H1 (cell line): ENCODE data around the gene TBC1D19. TPM values are rescaled to one million over a fixed set of nuclear protein-coding genes. Genes with fewer than 3 reads are reported as not detected.

Source experiments
- CTCF ChIA-PET: fragments of 300-600 bp; sonication (Branson Sonifier 250); formaldehyde crosslinking; loops from one replicate; lab custom pipeline; 2021; ENCODE audit not compliant: partially characterized antibody; lab: Charles Lee
- POLR2A ChIA-PET: fragments of 300-600 bp; sonication (Branson Sonifier 250); formaldehyde crosslinking; loops from one replicate; lab custom pipeline; 2021; ENCODE audit warnings: inconsistent platforms; ENCODE audit not compliant: partially characterized antibody; lab: Charles Lee
- DNase-seq, 2 experiments: peaks; one replicate each; pipeline versions ENCODE4 v3.0.0 to v3.0.0-alpha.2; 2010 to 2022; ENCODE audit warnings: low spot score in 2 of 2, low read depth in 1 of 2, mixed read lengths in 1 of 2
- FAIRE-seq: peaks from 2 replicates; lab custom pipeline; 2011; peaks lifted over from hg19 to GRCh38; lab: Jason Lieb, UNC
- H2AFZ ChIP-seq: 2 replicates; pipeline ENCODE4 v1.8.1; 2012; ENCODE audit warnings: low read length, inconsistent platforms
- H2AK5ac ChIP-seq: 2 replicates; pipeline ENCODE4 v1.6.1; 2013; ENCODE audit warnings: low read depth, low read length
- H2BK120ac ChIP-seq: replicated peaks from 2 replicates; pipeline ENCODE3; 2013; ENCODE audit warnings: low read depth, low read length, inconsistent platforms
- H2BK12ac ChIP-seq: 2 replicates; pipeline ENCODE4 v1.6.1; 2013; ENCODE audit warnings: low read depth, low read length
- H2BK15ac ChIP-seq: 2 replicates; pipeline ENCODE4 v1.6.1; 2013; ENCODE audit warnings: low read length
- H2BK20ac ChIP-seq: 2 replicates; pipeline ENCODE4 v1.6.1; 2013; ENCODE audit warnings: low read length
- H2BK5ac ChIP-seq: 2 replicates; pipeline ENCODE4 v1.6.1; 2013; ENCODE audit warnings: low read depth, low read length
- H3K14ac ChIP-seq: 2 replicates; pipeline ENCODE4 v1.6.1; 2013; ENCODE audit warnings: inconsistent platforms; ENCODE audit not compliant: insufficient read length
- H3K18ac ChIP-seq: 2 replicates; pipeline ENCODE4 v1.6.1; 2013; ENCODE audit warnings: low read length; ENCODE audit errors: extremely low read depth
- H3K23ac ChIP-seq: 2 replicates; pipeline ENCODE4 v1.6.1; 2013; ENCODE audit warnings: inconsistent platforms; ENCODE audit not compliant: insufficient read length
- H3K23me2 ChIP-seq: 2 replicates; pipeline ENCODE4 v1.6.1; 2013; ENCODE audit warnings: low read depth, low read length
- H3K27ac ChIP-seq: 2 replicates; pipeline ENCODE4 v1.6.1; 2011; ENCODE audit warnings: low read depth, low read length, inconsistent platforms
- H3K27me3 ChIP-seq, 4 experiments: replicated peaks in 1 of 4; 1 replicate in 1 of 4; 2 replicates in 3 of 4; pipeline versions ENCODE4 v1.6.1 to v1.8.1; 2011 to 2013; ENCODE audit warnings: low read length in 3 of 4, mild to moderate bottlenecking in 3 of 4, inconsistent platforms in 2 of 4, mixed read lengths in 2 of 4, moderate library complexity in 1 of 4; ENCODE audit not compliant: control insufficient read depth in 3 of 4, insufficient read depth in 3 of 4; ENCODE audit errors: extremely low read depth in 1 of 4
- H3K36me3 ChIP-seq, 4 experiments: 2 replicates each; pipeline versions ENCODE4 v1.6.1 to v1.8.1; 2011 to 2013; ENCODE audit warnings: mild to moderate bottlenecking in 4 of 4, low read length in 3 of 4, moderate library complexity in 2 of 4, control low read depth in 1 of 4, inconsistent platforms in 1 of 4; ENCODE audit not compliant: insufficient read depth in 4 of 4, control insufficient read depth in 2 of 4
- H3K4ac ChIP-seq: replicated peaks from 2 replicates; pipeline ENCODE3; 2013; ENCODE audit warnings: low read length, low read depth, mixed read lengths, inconsistent platforms; ENCODE audit not compliant: insufficient read length
- H3K4me1 ChIP-seq, 4 experiments: replicated peaks in 1 of 4; 1 replicate in 1 of 4; 2 replicates in 3 of 4; pipeline versions ENCODE4 v1.6.1 to v1.8.1; 2011 to 2013; ENCODE audit warnings: low read length in 3 of 4, inconsistent platforms in 2 of 4, mixed read lengths in 1 of 4; ENCODE audit not compliant: insufficient read depth in 4 of 4, control insufficient read depth in 3 of 4
- H3K4me2 ChIP-seq, 2 experiments: 2 replicates each; pipeline versions ENCODE4 v1.6.1 to v1.8.1; 2011 to 2013; ENCODE audit warnings: low read depth in 2 of 2, low read length in 2 of 2, control low read depth in 1 of 2, inconsistent platforms in 1 of 2, mild to moderate bottlenecking in 1 of 2; ENCODE audit not compliant: insufficient read depth in 1 of 2
- H3K4me3 ChIP-seq, 4 experiments: fragments of 200-600, 300-600 bp in 1 of 4; sonication (generic), shearing (Covaris generic), sonication (Bioruptor Twin) in 1 of 4; 2 replicates each; pipeline versions ENCODE4 v1.5.1 to v1.8.1; 2011 to 2016; ENCODE audit warnings: low read length in 4 of 4, low read depth in 3 of 4, control low read depth in 2 of 4, inconsistent platforms in 2 of 4, mild to moderate bottlenecking in 2 of 4, mixed read lengths in 1 of 4, moderate library complexity in 1 of 4; ENCODE audit not compliant: insufficient read depth in 2 of 4; ENCODE audit errors: extremely low read depth in 1 of 4
- H3K56ac ChIP-seq: replicated peaks from 2 replicates; pipeline ENCODE3; 2013; ENCODE audit warnings: low read depth, mild to moderate bottlenecking, mixed read lengths, low read length, inconsistent platforms; ENCODE audit not compliant: insufficient read length
- H3K79me1 ChIP-seq: 2 replicates; pipeline ENCODE4 v1.6.1; 2013; ENCODE audit warnings: low read depth, low read length, control low read depth
- H3K79me2 ChIP-seq, 2 experiments: 2 replicates each; pipeline versions ENCODE4 v1.6.1 to v1.8.1; 2012 to 2013; ENCODE audit warnings: low read length in 2 of 2, mild to moderate bottlenecking in 2 of 2, inconsistent platforms in 1 of 2; ENCODE audit not compliant: insufficient read depth in 2 of 2, control insufficient read depth in 1 of 2
- H3K9ac ChIP-seq, 4 experiments: replicated peaks in 1 of 4; 1 replicate in 1 of 4; 2 replicates in 3 of 4; pipeline versions ENCODE4 v1.6.1 to v1.8.1; 2011 to 2013; ENCODE audit warnings: low read depth in 3 of 4, low read length in 3 of 4, control low read depth in 2 of 4, mild to moderate bottlenecking in 2 of 4, moderate library complexity in 2 of 4, inconsistent platforms in 1 of 4; ENCODE audit errors: extremely low read depth in 1 of 4
- H3K9me3 ChIP-seq, 2 experiments: 2 replicates each; pipeline versions ENCODE4 v1.6.1 to v1.8.1; 2012 to 2013; ENCODE audit warnings: mild to moderate bottlenecking in 2 of 2, moderate library complexity in 2 of 2, control low read depth in 1 of 2, inconsistent platforms in 1 of 2, low read depth in 1 of 2, low read length in 1 of 2, mixed read lengths in 1 of 2; ENCODE audit not compliant: insufficient read depth in 2 of 2
- H4K20me1 ChIP-seq, 2 experiments: replicated peaks in 1 of 2; 2 replicates each; pipeline versions ENCODE3 to v1.8.1; 2011 to 2013; ENCODE audit warnings: inconsistent platforms in 2 of 2, low read length in 2 of 2, mild to moderate bottlenecking in 1 of 2; ENCODE audit not compliant: insufficient read depth in 2 of 2, control insufficient read depth in 1 of 2
- H4K5ac ChIP-seq: 2 replicates; pipeline ENCODE4 v1.6.1; 2013; ENCODE audit warnings: low read length, low read depth, mixed read lengths, inconsistent platforms; ENCODE audit not compliant: insufficient read length
- H4K8ac ChIP-seq: 2 replicates; pipeline ENCODE4 v1.8.0; 2013; ENCODE audit warnings: mild to moderate bottlenecking, moderate library complexity, low read length, inconsistent platforms; ENCODE audit not compliant: insufficient read depth; ENCODE audit errors: extremely low read depth
- H4K91ac ChIP-seq: replicated peaks from 2 replicates; pipeline ENCODE3; 2013; ENCODE audit warnings: low read length, mixed read lengths, inconsistent platforms; ENCODE audit not compliant: insufficient read length
- CREB1 ChIP-seq: IDR thresholded peaks from 2 replicates; pipeline ENCODE4 v1.6.1; 2012; ENCODE audit warnings: inconsistent platforms
- HDAC6 ChIP-seq: IDR thresholded peaks from one replicate; pipeline ENCODE4 v1.7.1; 2012; ENCODE audit warnings: low read depth, mild to moderate bottlenecking, inconsistent platforms, low read length, moderate library complexity
- MAFK ChIP-seq: IDR thresholded peaks from 2 replicates; pipeline ENCODE4 v1.6.1; 2012; ENCODE audit warnings: low read depth, mild to moderate bottlenecking, improper control_type of control experiment, low read length
- POLR2A ChIP-seq, 2 experiments: IDR thresholded peaks; 1 replicate in 1 of 2; 2 replicates in 1 of 2; pipeline ENCODE4 v1.6.1; 2011; ENCODE audit warnings: low read depth in 2 of 2, low read length in 2 of 2, mild to moderate bottlenecking in 2 of 2; ENCODE audit errors: control extremely low read depth in 1 of 2
- WGBS, 2 experiments: shearing (Covaris generic) in 1 of 2; methylation state at CpG; one replicate each; pipeline versions ENCODE4 v1.1.6 to v1.1.7; 2013 to 2015; ENCODE audit warnings: low lambda C conversion rate in 2 of 2, mixed read lengths in 2 of 2, inconsistent platforms in 1 of 2, low coverage in 1 of 2, missing lambda C conversion rate in 1 of 2; ENCODE audit not compliant: insufficient replicate concordance in 2 of 2, insufficient coverage in 1 of 2, insufficient read length in 1 of 2; ENCODE audit errors: extremely low coverage in 1 of 2, missing lambda C conversion rate in 1 of 2; 5-methylcytosine and 5-hydroxymethylcytosine counted together
- polyA plus RNA-seq, 7 experiments: library from polyadenylated mRNA; depleted of rRNA in 3 of 7; stranded (reverse) in 5 of 7; unstranded in 2 of 7; fragments of >200 nt in 5 of 7; fragments of 200-250 nt in 2 of 7; gene quantifications; 1 replicate in 5 of 7; 2 replicates in 1 of 7; 4 replicates in 1 of 7; pipeline versions ENCODE4 v1.2.1 to v1.2.3, GENCODE V29; 2011 to 2013; ENCODE audit warnings: missing spikeins in 2 of 7, mixed read lengths in 2 of 7
- total RNA-seq: library from RNA; stranded (reverse); fragmentation: NEBNext Ultra II Directional; extraction: Animal tissue kit (Norgen Biotek cat#: 25700); gene quantifications from 2 replicates; pipeline ENCODE4 v1.2.1, GENCODE V29; 2021

TBC1D19 gene
- total and polyA plus RNA-seq, 2 of the 8 experiments (the other 6 are each of a cell fraction or from before 2014, with no cell fraction given) = 1.9 to 3.5 TPM

DNA sequence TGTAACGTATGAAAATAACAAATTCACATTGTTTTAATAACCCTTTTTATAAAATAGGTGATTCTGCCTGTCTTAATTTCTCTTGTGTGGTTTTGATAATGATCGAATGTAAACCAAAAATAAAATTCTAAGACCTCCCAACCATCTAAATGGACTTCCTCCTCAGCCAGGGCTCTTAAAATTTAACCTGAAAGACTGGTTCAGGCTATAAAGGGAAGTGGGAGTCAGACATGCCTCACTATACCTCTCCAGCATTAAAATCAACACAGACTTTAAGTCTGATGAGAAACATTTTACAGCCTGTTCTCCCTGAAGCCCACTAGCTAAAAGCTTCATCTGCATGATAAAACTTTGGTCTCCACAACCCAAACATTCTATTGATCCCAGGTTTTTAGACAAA lies 179.2 kb downstream of the TBC1D19 start:
- H2AK5ac ChIP-seq = no peak overlapping the region
- H4K91ac ChIP-seq = no peak overlapping the region
- no peak overlapping the region for H2BK15ac ChIP-seq
- no peak overlapping the region for H3K9ac ChIP-seq
- H3K27me3 ChIP-seq = no peaks in the 10 kb centered on the region
- H3K4me3 ChIP-seq = no peak overlapping the region
- no peak overlapping the region for H3K56ac ChIP-seq
- TF ChIP-seq MAFK (no peak), CREB1 (no peak), POLR2A (IDR thresholded peaks at IDR 0.05; ENCODE audit: control extremely low read depth in 1 of 2, low read depth in 2 of 2, low read length in 2 of 2) (no peak), HDAC6 (no peak)
- no peak overlapping the region for H3K18ac ChIP-seq
- no peak for FAIRE-seq
- H3K23ac ChIP-seq = no peak overlapping the region
- no peaks in the 10 kb centered on the region for H3K79me1 ChIP-seq
- no peaks in the 10 kb centered on the region for H3K79me2 ChIP-seq
- no peak overlapping the region for H2BK120ac ChIP-seq
- no peak overlapping the region for H2BK5ac ChIP-seq
- H4K8ac ChIP-seq = no peak overlapping the region
- CTCF ChIA-PET = interaction anchor here (0.7 kb wide), 2 partner anchors 23 to 198 kb away, joined by 3 read pairs; no protein-coding TSS in a partner anchor
- no peak overlapping the region for H3K4me2 ChIP-seq
- H3K9me3 ChIP-seq = no peaks in the 10 kb centered on the region
- H4K20me1 ChIP-seq = no peaks in the 10 kb centered on the region
- no peak overlapping the region for H2BK20ac ChIP-seq
- no peak overlapping the region for H4K5ac ChIP-seq
- no peaks in the 10 kb centered on the region for H3K4me1 ChIP-seq
- POLR2A ChIA-PET = interaction anchor here (0.5 kb wide), 1 partner anchor 188 kb away, joined by 3 read pairs; no protein-coding TSS in a partner anchor
- H3K36me3 ChIP-seq = no peaks in the 10 kb centered on the region
- DNase-seq = no peak
- H3K14ac ChIP-seq = no peak overlapping the region
- WGBS, 2 experiments = 87% methylated on average over 2 of the region's 2 CpGs; no CpG with 5 or more reads in 1 of the 2 experiments
- H3K27ac ChIP-seq = no peak overlapping the region
- H3K23me2 ChIP-seq = no peaks in the 10 kb centered on the region
- no peak overlapping the region for H3K4ac ChIP-seq
- no peak overlapping the region for H2BK12ac ChIP-seq
- no peak overlapping the region for H2AFZ ChIP-seq
